ENCODE results near the gene MAGEF1. TPM values are rescaled to one million over a fixed set of nuclear protein-coding genes. Genes with fewer than 3 reads are reported as not detected.

MAGEF1 gene
- total and polyA plus RNA-seq, 10 donors: 16.5 to 42.1 (median 20.8) TPM

GRCh38 chr3:184759666-184760200, 47.9 kb upstream of the MAGEF1 start:
- intact Hi-C loops (cut with DNase I; ENCODE audit: low total_unique reads): no loop called here
- DNase-seq: peak; percentile 69
- TF ChIP-seq CTCF (IDR thresholded peaks at IDR 0.05 in 8 of 11, conservative IDR thresholded peaks at IDR 0.05 in 3 of 11) (no peak), POLR2AphosphoS5 (IDR thresholded peaks at IDR 0.05) (no peak), POLR2A (IDR thresholded peaks at IDR 0.05) (no peak)
- Histone ChIP-seq H3K27me3 (replicated peaks in 1 of 7) (no peaks in the 10 kb centered on the region), H3K4me3 (no peak overlapping the region), H3K36me3 (no peaks in the 10 kb centered on the region), H3K27ac (no peak overlapping the region), H3K4me1 (peaks cover 15 to 38% (median 25%) of the 10 kb centered on the region in 6 donors), H3K9me3 (no peaks in the 10 kb centered on the region)
- 76 to 83% (median 77%) methylated on average over 12 to 14 of the region's 14 CpGs for WGBS, 5 donors

GRCh38 chr3:184758056-184758455, 46.2 kb upstream of the MAGEF1 start:
- intact Hi-C loops (cut with DNase I; ENCODE audit: low total_unique reads): no loop called here
- peak; percentile 67 for DNase-seq
- TF ChIP-seq POLR2A (IDR thresholded peaks at IDR 0.05) (no peak), CTCF (IDR thresholded peaks at IDR 0.05 in 8 of 11, conservative IDR thresholded peaks at IDR 0.05 in 3 of 11) (no peak), POLR2AphosphoS5 (IDR thresholded peaks at IDR 0.05) (no peak)
- H3K36me3 ChIP-seq: no peaks in the 10 kb centered on the region
- H3K27ac ChIP-seq: peak overlapping the region in 1 of 8 donors; percentile 70
- H3K27me3 ChIP-seq (replicated peaks in 1 of 7): no peaks in the 10 kb centered on the region
- 88 to 95% (median 91%) methylated on average over 11 of the region's 11 CpGs for WGBS, 5 donors
- H3K9me3 ChIP-seq: no peaks in the 10 kb centered on the region
- peaks cover 15 to 38% (median 25%) of the 10 kb centered on the region in 6 donors for H3K4me1 ChIP-seq
- no peak overlapping the region for H3K4me3 ChIP-seq

GRCh38 chr3:184757022-184757651, 45.3 kb upstream of the MAGEF1 start:
- no peaks in the 10 kb centered on the region for H3K27me3 ChIP-seq (replicated peaks in 1 of 7)
- no peaks in the 10 kb centered on the region for H3K9me3 ChIP-seq
- intact Hi-C loops (cut with DNase I; ENCODE audit: low total_unique reads): no loop called here
- H3K4me1 ChIP-seq: peaks cover 15 to 38% (median 25%) of the 10 kb centered on the region in 6 donors
- peak; percentile 76 for DNase-seq
- H3K27ac ChIP-seq: peak overlapping the region in 6 of 8 donors; percentile 36 to 70 (median 60)
- H3K36me3 ChIP-seq: no peaks in the 10 kb centered on the region
- peak overlapping the region in 1 of 8 donors; percentile 22 for H3K4me3 ChIP-seq
- no peak for TF ChIP-seq POLR2A (IDR thresholded peaks at IDR 0.05)
- peak in 1 of 3 donors; percentile 62 for TF ChIP-seq POLR2AphosphoS5 (IDR thresholded peaks at IDR 0.05)
- WGBS, 5 donors: 45 to 64% (median 57%) methylated on average over 17 of the region's 17 CpGs

GRCh38 chr3:184756151-184757021, 44.5 kb upstream of the MAGEF1 start:
- H3K9me3 ChIP-seq: no peaks in the 10 kb centered on the region
- H3K4me1 ChIP-seq: peaks cover 15 to 34% (median 25%) of the 10 kb centered on the region in 6 donors
- H3K36me3 ChIP-seq: no peaks in the 10 kb centered on the region
- TF ChIP-seq POLR2A (IDR thresholded peaks at IDR 0.05) (no peak), POLR2AphosphoS5 (IDR thresholded peaks at IDR 0.05) (no peak), CTCF (IDR thresholded peaks at IDR 0.05 in 8 of 11, conservative IDR thresholded peaks at IDR 0.05 in 3 of 11) (no peak)
- H3K27ac ChIP-seq: peak overlapping the region in 6 of 8 donors; percentile 36 to 70 (median 60)
- intact Hi-C loops (cut with DNase I; ENCODE audit: low total_unique reads): no loop called here
- DNase-seq: peak; percentile 68
- H3K4me3 ChIP-seq: no peak overlapping the region
- H3K27me3 ChIP-seq (replicated peaks in 1 of 7): no peaks in the 10 kb centered on the region
- WGBS, 5 donors: 56 to 68% (median 64%) methylated on average over 13 of the region's 13 CpGs
